Ishikawa (cell line): Measurements from ENCODE around the gene ADAMTS18.

ENCODE experiments used
- CEBPB ChIP-seq: IDR thresholded peaks from 2 replicates; pipeline ENCODE4 v1.6.1; 2012
- CREB1 ChIP-seq: IDR thresholded peaks from 2 replicates; pipeline ENCODE4 v1.6.1; 2012; ENCODE audit warnings: low read depth
- EGR1 ChIP-seq: IDR thresholded peaks from 2 replicates; pipeline ENCODE4 v1.6.1; 2012
- EP300 ChIP-seq: IDR thresholded peaks from 2 replicates; pipeline ENCODE4 v1.6.1; 2012; ENCODE audit warnings: borderline replicate concordance
- FOXM1 ChIP-seq: IDR thresholded peaks from 2 replicates; pipeline ENCODE4 v1.6.1; 2012; ENCODE audit warnings: low read depth, borderline replicate concordance
- MAX ChIP-seq: IDR thresholded peaks from 2 replicates; pipeline ENCODE4 v1.6.1; 2012
- NFIC ChIP-seq: IDR thresholded peaks from 2 replicates; pipeline ENCODE4 v1.6.1; 2012
- RAD21 ChIP-seq: IDR thresholded peaks from 2 replicates; pipeline ENCODE4 v1.6.1; 2012; ENCODE audit warnings: low read depth
- REST ChIP-seq: IDR thresholded peaks from 2 replicates; pipeline ENCODE4 v1.6.1; 2012; ENCODE audit warnings: low read depth, mild to moderate bottlenecking
- TAF1 ChIP-seq: IDR thresholded peaks from 2 replicates; pipeline ENCODE4 v1.6.1; 2012; ENCODE audit warnings: low read depth, mild to moderate bottlenecking
- TCF12 ChIP-seq: IDR thresholded peaks from 2 replicates; pipeline ENCODE4 v1.6.1; 2012; ENCODE audit warnings: low read depth
- TEAD4 ChIP-seq: IDR thresholded peaks from 2 replicates; pipeline ENCODE4 v1.6.1; 2012
- USF1 ChIP-seq: IDR thresholded peaks from 2 replicates; pipeline ENCODE4 v1.6.1; 2012
- YY1 ChIP-seq: IDR thresholded peaks from 2 replicates; pipeline ENCODE4 v1.6.1; 2012; ENCODE audit warnings: low read depth
- ZBTB7A ChIP-seq: IDR thresholded peaks from 2 replicates; pipeline ENCODE4 v1.6.1; 2012; ENCODE audit warnings: low read depth

The ADAMTS18 gene

GRCh38 chr16:77246150-77246549 lies 188.7 kb downstream of the ADAMTS18 start:
- TF ChIP-seq CREB1 (no peak), YY1 (no peak), TCF12 (no peak)

GRCh38 chr16:77238593-77238992 lies 196.2 kb downstream of the ADAMTS18 start:
- TF ChIP-seq TEAD4 = peak; percentile 43
- TF ChIP-seq EP300 = peak; percentile 60; the same call in 1 of the 2 replicates
- TF ChIP-seq NFIC = 0 out of 2 replicates have a peak, but pooled peaks have one; percentile 27
- TF ChIP-seq TCF12 = peak; percentile 36; the same call in 1 of the 2 replicates
- no peak for TF ChIP-seq YY1

GRCh38 chr16:77236063-77236511 lies 198.7 kb downstream of the ADAMTS18 start:
- TF ChIP-seq RAD21 (peak; percentile 100), NFIC (no peak), EP300 (no peak), USF1 (no peak), TCF12 (no peak), EGR1 (no peak), TEAD4 (0 out of 2 replicates have a peak, but pooled peaks have one; percentile 17), MAX (peak; percentile 66), TAF1 (no peak), YY1 (peak; percentile 65), CREB1 (no peak), CEBPB (no peak), FOXM1 (peak; percentile 48; the same call in 1 of the 2 replicates), ZBTB7A (no peak), REST (no peak)

- TF ChIP-seq CREB1 (no peak), REST (no peak)
Measured at GRCh38 chr16:77234611-77235010, 200.2 kb downstream of the ADAMTS18 start.

- TF ChIP-seq ZBTB7A (no peak), EP300 (no peak), TCF12 (no peak), CEBPB (no peak), EGR1 (no peak)
Measured at GRCh38 chr16:77233799-77234519, 200.9 kb downstream of the ADAMTS18 start.
